PC-3 (cell line): ENCODE measurements around the gene CDH4. TPM values are rescaled to one million over a fixed set of nuclear protein-coding genes. Genes with fewer than 3 reads are reported as not detected.

Experiments used
- ATAC-seq: fragments of 200-7000 bp; cut with Tn5 transposase; 2 replicates; pipeline ENCODE4 v1.9.1; 2020; ENCODE audit warnings: mild to moderate bottlenecking, moderate library complexity
- BruUV-seq: library from RNA; stranded (reverse); fragments of 400-500 nt; replicated peaks from 2 replicates; lab custom pipeline; 2021; lab: Mats Ljungman, UMichigan
- CTCF ChIA-PET: fragments of 300-600 bp; sonication (Branson Sonifier 250); formaldehyde crosslinking; loops from one replicate; lab custom pipeline; 2022; ENCODE audit warnings: antibody characterized with exemption; lab: Charles Lee
- POLR2A ChIA-PET: fragments of 300-600 bp; sonication (Branson Sonifier 250); formaldehyde crosslinking; loops from one replicate; lab custom pipeline; 2022; ENCODE audit warnings: antibody characterized with exemption; ENCODE audit not compliant: unreplicated experiment; lab: Charles Lee
- DNase-seq: peaks from one replicate; pipeline ENCODE4 v3.0.0-alpha.2; 2015
- H2AFZ ChIP-seq: fragments of 300-600 bp; sonication (generic); 2 replicates; pipeline ENCODE4 v1.6.0; 2016; ENCODE audit warnings: antibody characterized with exemption, low read length
- H3F3A ChIP-seq: fragments of 300-600 bp; sonication (generic); one replicate; pipeline ENCODE4 v1.6.0; 2017; ENCODE audit warnings: antibody characterized with exemption, low read length, control low read depth, mild to moderate bottlenecking; ENCODE audit not compliant: unreplicated experiment
- H3K27ac ChIP-seq: fragments of 300-600 bp; sonication (generic); 2 replicates; pipeline ENCODE4 v1.5.1; 2016; ENCODE audit warnings: mild to moderate bottlenecking, low read length
- H3K27me3 ChIP-seq: fragments of 300-600 bp; sonication (generic); 2 replicates; pipeline ENCODE4 v1.6.1; 2016; ENCODE audit warnings: low read length, mixed read lengths
- H3K36me3 ChIP-seq: fragments of 300-600 bp; sonication (generic); 2 replicates; pipeline ENCODE4 v1.6.1; 2016; ENCODE audit warnings: low read depth, mixed run types, low read length, mixed read lengths
- H3K4me1 ChIP-seq: fragments of 300-600 bp; sonication (generic); 2 replicates; pipeline ENCODE4 v1.5.1; 2016; ENCODE audit warnings: low read length; ENCODE audit not compliant: insufficient read depth
- H3K4me2 ChIP-seq: fragments of 300-600 bp; sonication (generic); 2 replicates; pipeline ENCODE4 v1.6.0; 2016; ENCODE audit warnings: low read length
- H3K4me3 ChIP-seq: fragments of 300-600 bp; sonication (generic); 2 replicates; pipeline ENCODE4 v1.5.1; 2016; ENCODE audit warnings: mild to moderate bottlenecking, low read length, mixed read lengths
- H3K79me2 ChIP-seq: fragments of 300-600 bp; sonication (generic); 2 replicates; pipeline ENCODE4 v1.6.1; 2017; ENCODE audit warnings: low read length, mixed read lengths
- H3K9ac ChIP-seq: fragments of 300-600 bp; sonication (generic); 2 replicates; pipeline ENCODE4 v1.6.0; 2016; ENCODE audit warnings: mild to moderate bottlenecking, low read length
- H3K9me2 ChIP-seq: fragments of 300-600 bp; sonication (generic); replicated peaks from 2 replicates; pipeline ENCODE4 v1.6.1; 2016; ENCODE audit warnings: mixed run types, low read length, mixed read lengths
- H3K9me3 ChIP-seq: fragments of 300-600 bp; sonication (generic); 2 replicates; pipeline ENCODE4 v1.6.1; 2016; ENCODE audit warnings: low read length, mixed read lengths
- H4K20me1 ChIP-seq: fragments of 300-600 bp; sonication (generic); 2 replicates; pipeline ENCODE4 v1.6.1; 2016; ENCODE audit warnings: low read length, mixed read lengths
- CTCF ChIP-seq: fragments of 300-600 bp; sonication (generic); conservative IDR thresholded peaks from 2 replicates; pipeline ENCODE4 v1.5.1; 2017; ENCODE audit warnings: antibody characterized with exemption, low read depth, mild to moderate bottlenecking, low read length
- EZH2 ChIP-seq: fragments of 300-600 bp; sonication (generic); IDR thresholded peaks from one replicate; pipeline ENCODE4 v1.6.1; 2017; ENCODE audit warnings: antibody characterized with exemption, mild to moderate bottlenecking, low read length; ENCODE audit not compliant: unreplicated experiment
- EZH2phosphoT487 ChIP-seq: fragments of 300-600 bp; sonication (generic); IDR thresholded peaks from 2 replicates; pipeline ENCODE4 v1.6.1; 2018; ENCODE audit warnings: mild to moderate bottlenecking, antibody characterized with exemption, low read length, borderline replicate concordance
- intact Hi-C: fragments of 100-400 bp; cut with micrococcal nuclease; formaldehyde crosslinking; loops from 2 replicates; pipeline ENCODE4 v1.9.0; 2023
- total RNA-seq: library from RNA; depleted of rRNA; stranded (reverse); fragments of >200 nt; gene quantifications from 2 replicates; pipeline ENCODE4 v1.2.3, GENCODE V29; 2014

The CDH4 gene
- total RNA-seq, 1 experiment from 2014 or later = not detected

GRCh38 chr20:61950641-61951071, 698.6 kb downstream of the CDH4 start:
- no peak overlapping the region for H3K27ac ChIP-seq
- no peaks in the 10 kb centered on the region for H3K9me3 ChIP-seq
- no TSS peak for BruUV-seq
- intact Hi-C loops = no loop called here
- H3K36me3 ChIP-seq = no peaks in the 10 kb centered on the region
- no peak for DNase-seq
- H3K9ac ChIP-seq = no peak overlapping the region
- no peaks in the 10 kb centered on the region for H3K9me2 ChIP-seq
- ChIA-PET CTCF (no interaction called here), POLR2A (no interaction called here)
- no peaks in the 10 kb centered on the region for H3F3A ChIP-seq
- peaks cover 12% of the 10 kb centered on the region for H3K27me3 ChIP-seq
- no peak for ATAC-seq
- H3K4me3 ChIP-seq = no peak overlapping the region
- no peaks in the 10 kb centered on the region for H3K4me1 ChIP-seq
- H3K4me2 ChIP-seq = no peak overlapping the region
- H3K79me2 ChIP-seq = no peaks in the 10 kb centered on the region
- no peak overlapping the region for H2AFZ ChIP-seq
- no peak for TF ChIP-seq EZH2phosphoT487
- TF ChIP-seq CTCF = no peak
- TF ChIP-seq EZH2 = no peak
- H4K20me1 ChIP-seq = no peaks in the 10 kb centered on the region

- no TSS peak for BruUV-seq
- no peak overlapping the region for H3K4me3 ChIP-seq
- no peaks in the 10 kb centered on the region for H3K79me2 ChIP-seq
- no peak overlapping the region for H2AFZ ChIP-seq
- no peaks in the 10 kb centered on the region for H3K9me2 ChIP-seq
- TF ChIP-seq EZH2phosphoT487 = no peak
- TF ChIP-seq CTCF = no peak
- no peak for TF ChIP-seq EZH2
- H3K9me3 ChIP-seq = no peaks in the 10 kb centered on the region
- H3K36me3 ChIP-seq = no peaks in the 10 kb centered on the region
- no peak overlapping the region for H3K9ac ChIP-seq
- peaks cover 25% of the 10 kb centered on the region for H3K27me3 ChIP-seq
- H4K20me1 ChIP-seq = no peaks in the 10 kb centered on the region
- DNase-seq (no peak), ATAC-seq (no peak)
- H3K4me2 ChIP-seq = no peak overlapping the region
- no peaks in the 10 kb centered on the region for H3K4me1 ChIP-seq
- intact Hi-C loops = no loop called here
- no peak overlapping the region for H3K27ac ChIP-seq
- POLR2A ChIA-PET = no interaction called here
- CTCF ChIA-PET = interaction anchor here (0.6 kb wide), 1 partner anchor 40 kb away, joined by 3 read pairs; no protein-coding TSS in a partner anchor
- H3F3A ChIP-seq = no peaks in the 10 kb centered on the region
Measured at GRCh38 chr20:61951695-61952533, 699.9 kb downstream of the CDH4 start.
